CD4-positive, alpha-beta T cell treated with Interferon alpha-2 for 1 hour (primary cell): ENCODE data around the gene MRGPRE.
"Not testable (repeated sequence)": the region's sequence is repeated elsewhere in the genome, so short reads cannot be mapped to it uniquely, and the experiment has no call there.

Source experiments
- DNase-seq, 2 donors: peaks; one replicate each; pipeline ENCODE4 v3.0.0-alpha.2; 2020 to 2022

Gene MRGPRE, protein sequence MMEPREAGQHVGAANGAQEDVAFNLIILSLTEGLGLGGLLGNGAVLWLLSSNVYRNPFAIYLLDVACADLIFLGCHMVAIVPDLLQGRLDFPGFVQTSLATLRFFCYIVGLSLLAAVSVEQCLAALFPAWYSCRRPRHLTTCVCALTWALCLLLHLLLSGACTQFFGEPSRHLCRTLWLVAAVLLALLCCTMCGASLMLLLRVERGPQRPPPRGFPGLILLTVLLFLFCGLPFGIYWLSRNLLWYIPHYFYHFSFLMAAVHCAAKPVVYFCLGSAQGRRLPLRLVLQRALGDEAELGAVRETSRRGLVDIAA

DNA sequence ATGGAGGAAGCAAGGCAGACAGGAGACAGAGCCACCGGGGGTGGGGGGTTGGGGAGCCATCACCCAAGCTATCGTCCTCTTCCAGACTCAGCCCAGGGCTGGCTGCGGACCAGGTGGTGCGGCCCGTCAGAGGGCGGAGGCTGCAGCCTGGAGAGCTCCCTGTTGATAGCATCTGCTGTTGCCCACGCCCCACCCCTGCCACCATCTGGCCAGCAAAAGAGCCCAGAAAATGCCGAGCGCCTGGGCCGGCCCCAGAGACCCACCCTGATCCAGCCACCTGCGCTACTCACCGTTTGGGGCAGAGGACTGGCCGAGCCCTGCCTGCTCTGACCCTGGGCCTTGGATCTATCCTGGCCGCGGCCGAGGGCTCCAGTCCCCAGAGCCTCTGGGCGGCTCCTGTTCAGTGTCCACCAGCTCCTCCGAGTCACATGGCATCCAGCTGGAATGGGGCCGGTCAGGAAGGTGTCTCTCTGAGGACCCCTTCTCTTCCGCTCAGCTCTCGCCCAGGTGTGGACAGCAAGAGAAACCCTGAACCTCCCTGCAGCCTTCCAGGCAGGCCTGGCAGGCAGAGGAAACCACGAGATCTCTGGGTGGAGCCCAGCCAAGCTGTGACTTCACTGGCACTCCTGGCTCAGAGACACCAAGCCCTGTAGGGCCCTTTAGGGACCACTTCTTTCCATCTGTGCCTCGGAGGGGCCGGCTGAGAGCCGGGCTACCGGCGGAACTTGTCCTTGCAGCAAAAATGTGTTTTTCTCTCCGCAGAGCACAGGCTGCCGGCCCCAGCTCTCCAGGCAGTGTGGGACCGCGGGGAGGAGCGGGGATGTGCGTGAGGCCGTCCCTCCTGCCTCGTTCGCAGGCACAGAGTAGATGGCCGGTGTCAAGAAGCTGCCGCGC lies at the start of gene MRGPRE:
MRGPRE (minus strand) TSS at position 567 of the 894 bp plus-strand sequence. CDS start 3,618 bp downstream, outside the sequence.
- no peak for DNase-seq

DNA sequence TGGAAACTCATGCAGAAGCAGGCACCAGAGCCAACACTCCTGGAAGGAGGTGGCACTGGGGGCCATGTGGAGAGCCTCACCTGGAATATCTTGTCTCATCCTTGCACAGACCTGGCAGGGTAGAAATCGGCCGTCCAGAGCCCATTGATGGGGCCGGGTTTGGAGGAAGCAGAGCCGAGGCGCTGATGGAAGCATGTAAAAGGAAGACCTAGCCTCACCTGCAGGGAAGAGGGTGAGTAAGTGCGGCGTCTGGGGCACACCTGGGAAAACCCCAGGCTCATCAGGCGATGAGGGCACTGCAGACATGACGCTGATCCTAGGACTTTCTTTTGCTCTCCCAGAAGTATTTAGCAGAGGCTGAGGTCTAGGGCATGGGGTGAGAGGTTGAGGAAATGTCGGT lies 48.9 kb upstream of the MRGPRE start:
- DNase-seq, result not testable (repeated sequence)

DNA sequence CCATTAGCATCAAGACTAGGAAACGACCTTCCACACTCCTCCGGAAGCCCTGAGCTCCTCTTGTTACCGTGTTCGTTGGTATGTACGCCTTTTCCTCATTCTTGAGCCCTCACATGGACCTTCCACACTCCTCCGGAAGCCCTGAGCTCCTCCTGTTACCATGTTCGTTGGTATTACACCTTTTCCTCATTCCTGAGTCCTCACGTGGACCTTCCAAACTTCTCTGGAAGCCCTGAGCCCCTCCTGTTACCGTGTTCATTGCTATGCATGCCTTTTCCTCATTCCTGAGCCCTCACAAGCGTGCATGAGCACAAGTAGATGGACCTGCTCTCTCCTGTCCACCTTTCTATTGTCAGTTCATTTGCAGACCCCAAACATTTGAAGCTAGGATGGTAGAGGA lies 48.4 kb upstream of the MRGPRE start:
- DNase-seq, result not testable (repeated sequence)

DNA sequence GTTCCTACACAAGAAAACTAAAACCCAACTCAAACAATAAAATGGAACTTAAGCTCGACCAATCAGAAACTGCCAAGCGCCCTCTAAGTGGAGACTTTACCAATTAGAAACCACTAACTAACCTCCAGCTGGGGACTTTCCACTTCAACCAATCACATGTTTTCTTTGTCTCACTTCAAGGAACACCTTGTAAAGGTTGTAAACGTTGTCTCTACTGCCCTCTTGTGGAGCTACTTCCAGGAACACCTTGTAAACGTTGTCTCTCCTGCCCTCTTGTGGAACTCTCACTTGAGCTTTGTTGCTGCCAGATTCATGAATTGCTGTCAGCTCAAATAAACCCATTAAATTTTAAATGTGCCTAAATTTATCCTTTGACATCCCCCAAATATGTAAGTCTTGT lies 46.7 kb upstream of the MRGPRE start:
- not testable (repeated sequence) for DNase-seq

DNA sequence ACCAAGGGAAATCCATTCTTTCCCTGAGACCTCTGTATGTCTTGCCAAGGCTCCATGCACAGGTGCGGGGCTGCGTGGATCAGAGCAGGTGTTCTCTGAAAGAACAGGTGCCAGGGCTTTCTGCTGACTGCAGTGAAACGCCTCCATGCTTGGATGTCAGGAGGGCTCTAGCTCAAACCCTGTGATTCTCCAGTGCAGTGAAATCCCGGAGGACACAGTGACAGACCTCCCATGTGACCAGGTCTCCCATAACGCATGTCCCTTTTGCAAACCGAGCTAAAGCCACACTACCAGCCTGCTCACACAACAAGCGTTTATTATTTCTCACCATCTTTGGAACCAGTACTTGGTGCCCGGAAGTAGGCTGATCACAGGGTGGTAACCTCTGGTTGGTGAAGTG lies 41.4 kb upstream of the MRGPRE start:
- not testable (repeated sequence) for DNase-seq

DNA sequence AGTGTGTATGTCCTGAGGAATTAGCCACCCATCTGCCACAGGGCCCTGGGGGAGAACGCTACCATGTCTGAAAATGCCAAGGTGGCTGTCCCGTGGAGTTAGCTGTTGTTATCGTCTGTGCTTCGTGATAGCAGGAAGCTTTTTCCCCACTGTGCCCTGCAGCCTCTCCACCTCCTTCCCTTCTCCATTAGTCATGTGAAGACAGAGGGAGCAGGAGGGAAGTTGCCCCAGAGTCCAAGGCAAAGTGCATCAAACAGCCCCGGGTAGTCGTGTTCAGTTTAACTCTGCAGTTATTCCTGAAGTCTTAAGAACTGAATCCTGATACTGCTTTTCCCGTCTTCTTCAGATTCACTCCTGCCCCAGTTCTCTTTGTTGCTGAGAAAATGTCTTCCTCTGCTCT lies 30.3 kb upstream of the MRGPRE start:
- not testable (repeated sequence) for DNase-seq

DNA sequence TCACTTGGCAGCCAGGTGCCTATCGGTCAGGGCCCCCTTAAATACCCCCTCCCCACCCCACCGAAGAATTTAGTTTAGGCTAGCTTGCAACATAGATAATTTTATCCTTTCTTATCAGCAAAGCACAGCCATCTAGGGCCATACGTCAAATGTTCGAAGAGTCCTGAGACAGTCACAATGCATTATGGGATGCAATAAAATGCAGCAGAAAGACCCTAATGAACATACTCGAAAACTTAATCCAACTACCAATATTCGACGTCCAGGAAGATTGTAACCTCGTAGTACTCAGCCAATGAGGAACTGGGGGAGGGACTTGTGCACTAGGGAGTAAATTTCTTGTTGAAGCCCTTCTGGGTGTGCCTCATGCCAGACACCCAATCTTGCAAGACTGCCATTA lies 29.6 kb upstream of the MRGPRE start:
- not testable (repeated sequence) for DNase-seq

DNA sequence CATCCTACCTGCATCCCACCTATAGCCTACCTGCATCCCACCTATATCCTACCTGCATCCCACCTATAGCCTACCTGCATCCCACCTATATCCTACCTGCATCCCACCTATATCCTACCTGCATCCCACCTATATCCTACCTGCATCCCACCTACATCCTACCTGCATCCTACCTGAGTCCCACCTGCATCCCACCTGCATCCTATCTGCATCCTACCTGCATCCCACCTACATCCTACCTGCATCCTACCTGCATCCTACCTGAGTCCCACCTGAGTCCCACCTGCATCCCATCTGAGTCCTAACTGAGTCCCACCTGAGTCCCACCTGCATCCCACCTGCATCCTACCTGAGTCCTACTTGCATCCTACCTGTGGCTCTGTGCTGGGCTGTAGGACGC lies 25.3 kb upstream of the MRGPRE start:
- not testable (repeated sequence) for DNase-seq

DNA sequence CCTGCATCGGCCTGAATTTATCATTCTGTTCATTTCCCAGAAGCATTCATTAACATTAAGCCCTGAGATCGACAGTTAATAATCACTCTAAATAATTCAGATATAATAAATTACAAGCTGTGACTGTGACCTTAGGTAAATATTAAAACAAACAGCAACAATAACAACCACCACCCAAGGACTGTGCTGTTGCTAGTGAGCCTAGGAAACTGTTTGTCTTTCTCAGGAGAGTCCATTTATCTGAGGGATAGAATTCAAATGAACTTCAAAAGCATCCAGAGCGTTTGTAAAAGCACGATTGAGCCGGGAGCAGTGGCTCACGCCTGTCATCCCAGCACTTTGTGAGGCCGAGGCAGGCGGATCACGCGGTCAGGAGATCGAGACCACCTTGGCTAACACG lies 23.0 kb upstream of the MRGPRE start:
- DNase-seq, result not testable (repeated sequence)

DNA sequence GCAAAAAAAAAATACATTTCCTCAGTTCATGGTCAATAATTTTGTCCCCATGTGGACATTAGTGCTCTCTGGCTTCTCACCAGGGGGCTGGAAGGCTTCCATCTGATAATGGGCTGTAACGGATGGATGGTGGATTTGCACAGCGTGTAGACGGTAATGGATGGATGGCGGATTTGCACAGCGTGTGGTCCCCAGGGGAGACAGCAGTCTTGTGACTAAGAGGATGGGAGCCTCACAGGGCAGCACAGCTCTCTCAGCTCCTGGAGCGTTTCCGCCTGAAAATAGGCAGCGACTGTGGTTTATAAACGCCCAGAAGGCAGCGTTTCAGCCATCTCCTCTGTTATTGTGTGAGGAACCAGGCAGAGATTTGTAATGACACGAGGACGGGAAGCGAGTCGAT lies 22.6 kb upstream of the MRGPRE start:
- DNase-seq, result not testable (repeated sequence)

DNA sequence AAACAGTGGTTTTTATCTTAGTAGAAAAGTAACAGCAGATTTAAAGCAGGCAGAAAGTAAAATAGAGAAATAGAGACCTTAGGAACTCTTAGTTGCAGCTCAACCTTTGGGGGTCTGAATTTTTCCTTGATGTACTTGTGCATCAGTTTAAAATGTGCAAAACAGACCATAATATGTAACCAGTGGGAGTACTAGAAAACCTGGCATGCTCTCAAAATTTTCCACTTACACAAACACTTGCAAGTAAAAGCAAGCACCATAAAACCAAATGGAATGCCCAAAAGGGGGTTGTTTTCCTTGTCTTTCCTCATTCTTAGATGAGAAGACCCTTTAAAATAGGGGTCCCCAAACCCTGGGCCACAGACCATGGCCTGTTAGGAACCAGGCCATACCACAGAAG lies 12.9 kb upstream of the MRGPRE start:
- DNase-seq, result no peak

DNA sequence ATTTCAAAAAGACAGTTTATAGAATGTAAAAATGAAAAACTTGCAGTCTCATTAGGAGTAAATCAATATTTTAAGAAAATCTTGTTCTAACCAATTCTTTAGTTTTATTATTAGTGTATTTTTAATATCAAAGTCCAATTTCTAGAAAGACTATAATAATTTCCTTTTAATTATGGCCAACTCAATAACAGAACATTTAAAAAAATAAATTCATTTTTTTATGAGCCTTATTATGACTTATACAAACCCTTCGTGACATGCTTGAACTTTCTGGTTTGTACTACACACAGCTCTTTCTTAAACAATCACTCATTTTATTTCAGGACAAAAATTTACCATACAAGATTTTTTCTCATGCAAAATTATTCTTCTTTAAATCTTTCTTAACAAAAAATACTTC lies 11.7 kb upstream of the MRGPRE start:
- DNase-seq, result no peak

DNA sequence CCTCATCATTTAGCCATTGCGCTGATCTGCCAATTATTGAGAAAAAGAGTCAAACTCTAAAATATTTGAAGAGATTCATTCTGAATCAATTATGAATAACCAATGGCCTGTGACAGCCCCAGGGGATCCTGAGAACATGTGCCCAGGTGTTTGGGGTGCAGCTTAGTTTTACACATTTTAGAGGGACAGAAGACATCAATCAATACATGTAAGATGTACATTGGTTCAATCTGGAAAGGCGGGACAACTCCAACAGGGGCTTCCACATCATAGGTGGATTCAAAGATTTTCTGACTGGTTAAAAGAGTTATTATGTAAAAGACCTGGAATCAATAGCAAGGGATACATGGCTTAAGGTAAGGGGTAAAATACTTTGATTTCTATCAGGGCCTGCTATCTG lies 4.9 kb upstream of the MRGPRE start:
- DNase-seq, result no peak

DNA sequence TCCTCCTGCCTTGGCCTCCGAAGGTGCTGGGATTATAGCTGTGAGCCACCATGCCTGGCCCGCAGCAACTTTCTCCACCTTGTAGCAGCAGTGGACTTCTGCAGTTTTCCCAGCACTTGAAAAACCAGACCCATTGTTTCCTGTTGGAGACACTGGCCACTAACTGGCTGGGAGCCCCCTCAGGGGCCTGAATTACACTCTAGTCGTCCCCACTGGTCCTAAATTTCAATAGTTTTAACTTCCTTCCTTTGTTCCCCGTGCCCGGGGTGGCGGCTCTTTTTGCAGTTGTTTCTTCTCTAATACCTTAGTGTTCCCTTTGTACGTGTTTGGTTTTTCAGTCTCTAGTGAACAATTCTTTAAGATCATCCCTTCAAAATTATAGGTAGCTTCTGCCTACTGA lies 2.6 kb upstream of the MRGPRE start:
- no peak for DNase-seq

DNA sequence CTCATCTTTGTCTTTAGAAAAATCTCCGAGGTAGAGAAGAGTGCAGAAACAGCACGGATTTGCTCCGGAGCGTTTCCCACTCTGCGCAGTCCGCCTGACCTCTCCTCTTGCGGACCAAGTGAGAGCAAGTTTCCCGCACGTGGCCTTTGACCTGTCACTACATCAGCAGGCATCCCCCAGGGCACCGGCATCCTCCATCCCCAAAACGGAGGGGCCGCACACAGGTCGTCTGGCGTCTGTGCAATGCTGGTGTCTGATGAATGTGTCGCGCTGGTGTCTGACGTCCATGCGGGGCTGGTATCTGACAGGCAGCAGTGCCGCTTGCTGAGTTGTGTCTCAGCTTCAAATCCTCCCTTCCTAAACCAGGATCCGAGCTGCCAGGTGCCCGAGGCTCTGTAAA lies 739 bp upstream of the MRGPRE start:
- no peak for DNase-seq

DNA sequence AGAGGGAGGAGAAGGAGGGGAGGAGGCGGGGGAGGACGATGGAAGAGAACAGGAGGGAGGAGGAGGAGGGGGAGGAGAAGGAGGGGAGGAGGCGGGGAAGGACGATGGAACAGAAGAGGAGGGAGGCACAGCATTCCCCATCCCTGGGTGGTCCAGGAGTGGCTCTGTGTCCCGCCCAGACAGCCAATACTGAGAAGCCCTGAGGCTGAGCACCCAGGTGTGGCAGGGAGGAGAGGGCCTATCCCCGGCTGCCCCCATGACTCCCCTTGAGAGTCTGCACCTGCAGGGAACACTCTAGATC lies 717 bp downstream of the MRGPRE start:
- no peak for DNase-seq

DNA sequence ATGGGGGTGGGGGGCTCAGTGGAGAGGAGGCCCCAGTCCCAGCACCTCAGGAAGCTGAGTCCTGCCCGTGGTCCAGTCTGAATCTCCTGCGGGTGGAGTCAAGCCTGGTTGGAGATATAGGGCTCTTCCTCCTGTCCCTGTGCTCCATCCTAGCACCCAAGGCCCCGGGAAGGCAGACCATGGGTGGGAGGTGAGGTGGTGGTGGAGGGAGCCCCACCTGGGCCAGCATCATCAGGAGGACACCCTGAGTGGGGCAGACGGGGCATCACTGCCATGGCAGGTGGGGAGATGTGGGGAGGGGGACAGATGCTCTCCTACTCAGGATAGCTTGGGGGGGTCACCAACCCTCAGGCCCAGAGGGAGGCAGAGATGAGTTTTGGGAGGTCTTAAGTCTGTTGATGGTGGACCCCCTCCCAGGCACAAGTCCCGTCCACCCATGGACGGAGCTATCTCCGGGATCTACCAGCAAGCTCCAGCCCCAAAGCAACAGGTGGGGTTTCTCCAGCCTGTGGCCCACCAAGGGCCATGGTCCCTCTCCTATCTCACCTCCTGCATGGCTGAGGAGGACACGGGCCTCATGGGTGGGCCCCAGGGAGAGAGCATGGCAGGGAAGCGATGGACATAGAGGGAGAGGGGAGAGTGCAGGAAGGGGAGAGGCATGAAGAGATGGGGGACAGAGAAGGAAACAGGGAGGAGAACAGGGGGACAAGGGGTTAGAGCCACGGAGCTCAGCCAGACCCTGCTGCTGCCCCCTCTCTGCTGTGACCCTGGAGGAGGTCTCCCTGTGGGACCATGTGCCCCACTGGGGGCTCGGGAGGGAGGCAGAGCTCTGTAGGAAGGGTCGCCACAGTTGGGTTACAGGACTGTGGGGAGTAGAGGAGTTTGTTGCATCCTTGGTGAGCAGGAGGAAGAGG lies 1.3 kb downstream of the MRGPRE start:
- DNase-seq, result no peak

DNA sequence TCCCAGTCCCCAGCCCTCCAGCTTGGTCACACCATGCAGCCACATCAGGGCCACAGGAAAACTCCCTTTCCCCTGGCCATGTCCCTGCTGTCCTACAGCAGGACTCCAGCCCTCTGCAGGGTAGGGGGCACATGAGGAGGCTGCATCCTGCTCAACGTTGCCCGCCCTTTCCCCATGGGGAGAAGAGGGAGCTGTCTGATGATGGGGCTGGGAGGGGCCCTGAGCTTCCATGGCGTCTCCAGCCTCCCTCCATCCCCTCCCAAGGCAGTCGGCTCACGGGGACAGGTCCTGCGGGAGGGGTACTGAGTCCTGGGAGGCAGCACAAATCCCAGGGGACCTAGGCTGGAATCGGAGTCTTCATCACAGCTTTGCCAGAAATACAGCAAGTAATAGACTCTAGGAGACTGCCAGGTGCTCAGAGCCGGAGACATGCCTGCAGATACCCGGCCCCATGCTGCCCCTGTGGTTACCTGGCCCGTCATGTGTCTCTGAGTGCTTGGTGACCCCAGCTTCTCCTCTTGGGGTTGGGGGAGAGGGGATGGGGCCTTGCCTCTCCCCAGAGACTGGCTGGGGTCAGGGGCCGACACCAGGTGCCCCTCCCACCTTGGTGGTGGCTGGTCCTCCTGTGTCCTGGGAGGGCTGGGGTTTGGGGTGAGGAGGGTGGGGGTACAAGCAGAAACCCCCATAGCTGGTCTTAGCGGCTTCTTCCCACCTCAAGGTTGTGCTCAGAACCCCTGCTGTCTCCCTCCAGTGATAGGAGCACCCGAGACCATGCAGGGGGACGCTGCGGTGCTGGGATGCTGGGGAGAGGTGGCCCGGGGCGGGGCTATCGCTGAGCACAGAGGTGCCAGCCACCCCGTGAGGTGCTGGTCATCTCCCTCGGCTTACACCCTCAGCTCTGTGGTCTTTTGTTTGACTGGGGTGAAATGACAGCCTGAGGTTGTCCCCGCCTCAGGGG lies 2.3 kb downstream of the MRGPRE start:
- no peak for DNase-seq

DNA sequence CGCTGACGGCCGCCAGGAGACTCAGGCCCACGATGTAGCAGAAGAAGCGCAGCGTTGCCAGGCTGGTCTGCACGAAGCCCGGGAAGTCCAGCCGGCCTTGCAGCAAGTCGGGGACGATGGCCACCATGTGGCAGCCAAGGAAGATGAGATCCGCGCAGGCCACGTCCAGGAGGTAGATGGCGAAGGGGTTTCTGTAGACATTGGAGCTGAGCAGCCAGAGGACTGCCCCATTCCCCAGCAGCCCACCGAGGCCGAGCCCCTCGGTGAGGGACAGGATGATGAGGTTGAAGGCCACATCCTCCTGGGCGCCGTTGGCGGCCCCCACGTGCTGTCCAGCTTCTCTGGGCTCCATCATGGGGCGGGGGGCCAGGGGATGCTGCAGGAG lies 3.8 kb downstream of the MRGPRE start:
- DNase-seq, result no peak

DNA sequence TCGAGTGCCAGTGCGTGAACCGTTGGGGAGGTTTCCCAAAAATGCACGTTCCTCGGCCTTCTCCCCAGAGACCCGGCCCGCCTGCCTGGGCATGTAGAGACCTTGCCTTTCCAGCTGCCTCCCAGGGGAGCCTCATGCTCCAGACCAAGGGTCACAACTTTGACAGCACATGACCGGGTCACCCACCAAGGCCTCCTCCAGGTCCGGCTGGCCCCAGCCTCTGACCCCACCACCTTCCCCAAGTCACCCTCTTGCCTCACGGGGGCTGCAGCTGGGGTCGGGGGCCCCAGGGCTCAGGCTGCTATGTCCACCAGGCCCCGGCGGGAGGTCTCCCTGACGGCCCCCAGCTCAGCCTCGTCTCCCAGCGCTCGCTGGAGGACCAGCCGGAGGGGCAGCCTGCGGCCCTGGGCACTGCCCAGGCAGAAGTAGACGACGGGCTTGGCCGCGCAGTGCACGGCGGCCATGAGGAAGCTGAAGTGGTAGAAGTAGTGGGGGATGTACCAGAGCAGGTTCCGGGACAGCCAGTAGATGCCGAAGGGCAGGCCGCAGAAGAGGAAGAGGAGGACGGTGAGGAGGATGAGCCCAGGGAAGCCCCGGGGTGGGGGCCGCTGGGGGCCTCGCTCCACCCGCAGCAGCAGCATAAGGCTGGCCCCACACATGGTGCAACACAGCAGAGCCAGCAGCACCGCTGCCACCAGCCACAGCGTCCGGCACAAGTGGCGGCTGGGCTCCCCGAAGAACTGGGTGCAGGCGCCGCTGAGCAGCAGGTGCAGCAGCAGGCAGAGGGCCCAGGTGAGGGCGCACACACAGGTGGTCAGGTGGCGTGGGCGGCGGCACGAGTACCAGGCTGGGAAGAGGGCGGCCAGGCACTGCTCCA lies 4.4 kb downstream of the MRGPRE start:
- no peak for DNase-seq
